Measurements from ENCODE around the gene GEMIN7. TPM values are rescaled to one million over a fixed set of nuclear protein-coding genes. Genes with fewer than 3 reads are reported as not detected.
"Not testable (repeated sequence)": the region's sequence is repeated elsewhere in the genome, so short reads cannot be mapped to it uniquely, and the experiment has no call there.

The GEMIN7 gene
- total RNA-seq, 1 experiment from 2014 or later = 26.7 TPM

GRCh38 chr19:45097776-45098520 lies 18.9 kb downstream of the GEMIN7 start:
- in situ Hi-C loops (cut with HindIII; ENCODE audit: low pct_unique_long_range_greater_than_20kb, low sequenced_read_pairs) = no loop called here
- peak; percentile 97 for DNase-seq (ENCODE audit: low read depth, low spot score)

- in situ Hi-C loops (cut with HindIII; ENCODE audit: low pct_unique_long_range_greater_than_20kb, low sequenced_read_pairs) = no loop called here
Measured at GRCh38 chr19:45098521-45099466, 19.7 kb downstream of the GEMIN7 start.

GRCh38 chr19:45099467-45100191 lies 20.6 kb downstream of the GEMIN7 start:
- in situ Hi-C loops (cut with HindIII; ENCODE audit: low pct_unique_long_range_greater_than_20kb, low sequenced_read_pairs) = no loop called here
- no peak for DNase-seq (ENCODE audit: low read depth, low spot score)

More at GRCh38 chr19:45098521-45099466, 19.7 kb downstream of the GEMIN7 start:
- no peak for DNase-seq (ENCODE audit: low read depth, low spot score)

- no peak for DNase-seq (ENCODE audit: low read depth, low spot score)
- in situ Hi-C loops (cut with HindIII; ENCODE audit: low pct_unique_long_range_greater_than_20kb, low sequenced_read_pairs) = no loop called here
Measured at GRCh38 chr19:45100201-45100600, 21.1 kb downstream of the GEMIN7 start.

GRCh38 chr19:45100846-45101252 lies 21.8 kb downstream of the GEMIN7 start:
- in situ Hi-C loops (cut with HindIII; ENCODE audit: low pct_unique_long_range_greater_than_20kb, low sequenced_read_pairs) = no loop called here
- no peak for DNase-seq (ENCODE audit: low read depth, low spot score)

GRCh38 chr19:45101806-45102205 lies 22.7 kb downstream of the GEMIN7 start:
- in situ Hi-C loops (cut with HindIII; ENCODE audit: low pct_unique_long_range_greater_than_20kb, low sequenced_read_pairs) = no loop called here
- DNase-seq (ENCODE audit: low read depth, low spot score) = no peak

GRCh38 chr19:45102481-45102880 lies 23.4 kb downstream of the GEMIN7 start:
- DNase-seq (ENCODE audit: low read depth, low spot score) = no peak
- in situ Hi-C loops (cut with HindIII; ENCODE audit: low pct_unique_long_range_greater_than_20kb, low sequenced_read_pairs) = no loop called here

GRCh38 chr19:45103156-45103507 lies 24.1 kb downstream of the GEMIN7 start:
- in situ Hi-C loops (cut with HindIII; ENCODE audit: low pct_unique_long_range_greater_than_20kb, low sequenced_read_pairs) = no loop called here
- peak; percentile 78 for DNase-seq (ENCODE audit: low read depth, low spot score)

- in situ Hi-C loops (cut with HindIII; ENCODE audit: low pct_unique_long_range_greater_than_20kb, low sequenced_read_pairs) = no loop called here
- DNase-seq (ENCODE audit: low read depth, low spot score) = peak; percentile 42
Measured at GRCh38 chr19:45103508-45104319, 24.7 kb downstream of the GEMIN7 start.

- in situ Hi-C loops (cut with HindIII; ENCODE audit: low pct_unique_long_range_greater_than_20kb, low sequenced_read_pairs) = no loop called here
- no peak for DNase-seq (ENCODE audit: low read depth, low spot score)
Measured at GRCh38 chr19:45104658-45105349, 25.7 kb downstream of the GEMIN7 start.

GRCh38 chr19:45106363-45106762 lies 27.3 kb downstream of the GEMIN7 start:
- DNase-seq (ENCODE audit: low read depth, low spot score); in situ Hi-C loops (cut with HindIII; ENCODE audit: low pct_unique_long_range_greater_than_20kb, low sequenced_read_pairs): not testable (repeated sequence)

- no peak for DNase-seq (ENCODE audit: low read depth, low spot score)
- in situ Hi-C loops (cut with HindIII; ENCODE audit: low pct_unique_long_range_greater_than_20kb, low sequenced_read_pairs) = no loop called here
Measured at GRCh38 chr19:45107621-45108150, 28.6 kb downstream of the GEMIN7 start.

- in situ Hi-C loops (cut with HindIII; ENCODE audit: low pct_unique_long_range_greater_than_20kb, low sequenced_read_pairs) = no loop called here
- no peak for DNase-seq (ENCODE audit: low read depth, low spot score)
Measured at GRCh38 chr19:45110851-45111266, 31.8 kb downstream of the GEMIN7 start.

GRCh38 chr19:45112111-45112827 lies 33.2 kb downstream of the GEMIN7 start:
- in situ Hi-C loops (cut with HindIII; ENCODE audit: low pct_unique_long_range_greater_than_20kb, low sequenced_read_pairs) = no loop called here
- no peak for DNase-seq (ENCODE audit: low read depth, low spot score)

GRCh38 chr19:45113628-45114027 lies 34.6 kb downstream of the GEMIN7 start:
- no peak for DNase-seq (ENCODE audit: low read depth, low spot score)
- in situ Hi-C loops (cut with HindIII; ENCODE audit: low pct_unique_long_range_greater_than_20kb, low sequenced_read_pairs) = no loop called here

GRCh38 chr19:45114116-45114515 lies 35.1 kb downstream of the GEMIN7 start:
- no peak for DNase-seq (ENCODE audit: low read depth, low spot score)
- in situ Hi-C loops (cut with HindIII; ENCODE audit: low pct_unique_long_range_greater_than_20kb, low sequenced_read_pairs) = no loop called here

Measured in SK-MEL-5 (cell line).